SH-SY5Y (cell line): Measurements from ENCODE around the gene LIMK2.

Source experiments
- GATA2 ChIP-seq: IDR thresholded peaks from 2 replicates; pipeline ENCODE4 v1.6.1; 2011; ENCODE audit warnings: mild to moderate bottlenecking, low read depth, low read length
- GATA3 ChIP-seq: IDR thresholded peaks from 2 replicates; pipeline ENCODE4 v1.6.1; 2011; ENCODE audit warnings: low read depth, mild to moderate bottlenecking, low read length, moderate library complexity

GRCh38 chr22:31288496-31289240, 76.6 kb downstream of the LIMK2 start:
- no peak for TF ChIP-seq GATA3
- no peak for TF ChIP-seq GATA2
